ENCODE measurements around the gene PLXDC2.

PLXDC2 gene

GRCh38 chr10:20087353-20087752 lies 271.1 kb downstream of the PLXDC2 start:
- DNase-seq = no peak
- no CpG with 5 or more reads among the region's 2 CpGs for WGBS (ENCODE audit: insufficient coverage)
- Histone ChIP-seq H3K27ac (ENCODE audit: insufficient read depth in 1 of 2, low read depth in 1 of 2, low read length in 2 of 2, poor library complexity in 1 of 2, severe bottlenecking in 2 of 2) (no peak overlapping the region), H3K4me3 (ENCODE audit: control insufficient read depth in 1 of 7, extremely low read depth in 1 of 7, insufficient read depth in 4 of 7, low read depth in 2 of 7, low read length in 6 of 7) (no peak overlapping the region), H3K27me3 (replicated peaks in 2 of 5; ENCODE audit: control insufficient read depth in 4 of 5, insufficient read depth in 5 of 5, low read length in 4 of 5) (no peaks in the 10 kb centered on the region), H3K36me3 (ENCODE audit: control insufficient read depth in 4 of 4, insufficient read depth in 4 of 4, low read length in 3 of 4) (peaks cover 0 to 2% (median under 1%) of the 10 kb centered on the region in 4 experiments), H3K4me1 (ENCODE audit: control extremely low read depth in 1 of 4, control insufficient read depth in 4 of 4, insufficient read depth in 4 of 4, low read length in 3 of 4) (no peaks in the 10 kb centered on the region), H3K9me3 (ENCODE audit: control extremely low read depth in 1 of 5, control insufficient read depth in 4 of 5, insufficient read depth in 2 of 5, low read depth in 1 of 5, low read length in 4 of 5) (peaks cover 0 to 5% (median 0%) of the 10 kb centered on the region in 5 experiments)
- CTCF ChIA-PET = no interaction called here
- POLR2A ChIA-PET = no interaction called here

- no peak overlapping the region for H3K4me3 ChIP-seq (ENCODE audit: control insufficient read depth in 1 of 7, extremely low read depth in 1 of 7, insufficient read depth in 4 of 7, low read depth in 2 of 7, low read length in 6 of 7)
- H3K27me3 ChIP-seq (replicated peaks in 2 of 5; ENCODE audit: control insufficient read depth in 4 of 5, insufficient read depth in 5 of 5, low read length in 4 of 5) = no peaks in the 10 kb centered on the region
- ChIA-PET POLR2A (no interaction called here), CTCF (no interaction called here)
- no CpG with 5 or more reads among the region's 1 CpG for WGBS (ENCODE audit: insufficient coverage)
- DNase-seq = no peak
- H3K9me3 ChIP-seq (ENCODE audit: control extremely low read depth in 1 of 5, control insufficient read depth in 4 of 5, insufficient read depth in 2 of 5, low read depth in 1 of 5, low read length in 4 of 5) = peaks cover 0 to 11% (median 0%) of the 10 kb centered on the region in 5 experiments
- no peak overlapping the region for H3K27ac ChIP-seq (ENCODE audit: insufficient read depth in 1 of 2, low read depth in 1 of 2, low read length in 2 of 2, poor library complexity in 1 of 2, severe bottlenecking in 2 of 2)
- no peaks in the 10 kb centered on the region for H3K4me1 ChIP-seq (ENCODE audit: control extremely low read depth in 1 of 4, control insufficient read depth in 4 of 4, insufficient read depth in 4 of 4, low read length in 3 of 4)
- H3K36me3 ChIP-seq (ENCODE audit: control insufficient read depth in 4 of 4, insufficient read depth in 4 of 4, low read length in 3 of 4) = peaks cover 0 to 5% (median under 1%) of the 10 kb centered on the region in 4 experiments
Observed at GRCh38 chr10:20088061-20088701, 271.9 kb downstream of the PLXDC2 start.

- 96% methylated on average over 3 of the region's 3 CpGs for WGBS (ENCODE audit: insufficient coverage)
- Histone ChIP-seq H3K36me3 (ENCODE audit: control insufficient read depth in 4 of 4, insufficient read depth in 4 of 4, low read length in 3 of 4) (peaks cover 0 to 3% (median 0%) of the 10 kb centered on the region in 4 experiments), H3K27me3 (replicated peaks in 2 of 5; ENCODE audit: control insufficient read depth in 4 of 5, insufficient read depth in 5 of 5, low read length in 4 of 5) (no peaks in the 10 kb centered on the region), H3K4me3 (ENCODE audit: control insufficient read depth in 1 of 7, extremely low read depth in 1 of 7, insufficient read depth in 4 of 7, low read depth in 2 of 7, low read length in 6 of 7) (no peak overlapping the region), H3K4me1 (ENCODE audit: control extremely low read depth in 1 of 4, control insufficient read depth in 4 of 4, insufficient read depth in 4 of 4, low read length in 3 of 4) (no peaks in the 10 kb centered on the region), H3K27ac (ENCODE audit: insufficient read depth in 1 of 2, low read depth in 1 of 2, low read length in 2 of 2, poor library complexity in 1 of 2, severe bottlenecking in 2 of 2) (no peak overlapping the region), H3K9me3 (ENCODE audit: control extremely low read depth in 1 of 5, control insufficient read depth in 4 of 5, insufficient read depth in 2 of 5, low read depth in 1 of 5, low read length in 4 of 5) (peaks cover 0 to 11% (median 0%) of the 10 kb centered on the region in 5 experiments)
- CTCF ChIA-PET = no interaction called here
- POLR2A ChIA-PET = no interaction called here
- DNase-seq = peak in 2 of 3 donors; percentile 2 to 20
Observed at GRCh38 chr10:20089879-20090278, 273.6 kb downstream of the PLXDC2 start.

GRCh38 chr10:20090831-20091230 lies 274.6 kb downstream of the PLXDC2 start:
- CTCF ChIA-PET = no interaction called here
- 100% methylated on average over 2 of the region's 3 CpGs for WGBS (ENCODE audit: insufficient coverage)
- Histone ChIP-seq H3K4me1 (ENCODE audit: control extremely low read depth in 1 of 4, control insufficient read depth in 4 of 4, insufficient read depth in 4 of 4, low read length in 3 of 4) (no peaks in the 10 kb centered on the region), H3K36me3 (ENCODE audit: control insufficient read depth in 4 of 4, insufficient read depth in 4 of 4, low read length in 3 of 4) (peaks cover 0 to 3% (median 0%) of the 10 kb centered on the region in 4 experiments), H3K27ac (ENCODE audit: insufficient read depth in 1 of 2, low read depth in 1 of 2, low read length in 2 of 2, poor library complexity in 1 of 2, severe bottlenecking in 2 of 2) (no peak overlapping the region), H3K27me3 (replicated peaks in 2 of 5; ENCODE audit: control insufficient read depth in 4 of 5, insufficient read depth in 5 of 5, low read length in 4 of 5) (no peaks in the 10 kb centered on the region), H3K9me3 (ENCODE audit: control extremely low read depth in 1 of 5, control insufficient read depth in 4 of 5, insufficient read depth in 2 of 5, low read depth in 1 of 5, low read length in 4 of 5) (peaks cover 0 to 11% (median 0%) of the 10 kb centered on the region in 5 experiments), H3K4me3 (ENCODE audit: control insufficient read depth in 1 of 7, extremely low read depth in 1 of 7, insufficient read depth in 4 of 7, low read depth in 2 of 7, low read length in 6 of 7) (no peak overlapping the region)
- DNase-seq = no peak
- POLR2A ChIA-PET = no interaction called here

GRCh38 chr10:20091698-20092097 lies 275.5 kb downstream of the PLXDC2 start:
- Histone ChIP-seq H3K4me1 (ENCODE audit: control extremely low read depth in 1 of 4, control insufficient read depth in 4 of 4, insufficient read depth in 4 of 4, low read length in 3 of 4) (no peaks in the 10 kb centered on the region), H3K4me3 (ENCODE audit: control insufficient read depth in 1 of 7, extremely low read depth in 1 of 7, insufficient read depth in 4 of 7, low read depth in 2 of 7, low read length in 6 of 7) (no peak overlapping the region), H3K27ac (ENCODE audit: insufficient read depth in 1 of 2, low read depth in 1 of 2, low read length in 2 of 2, poor library complexity in 1 of 2, severe bottlenecking in 2 of 2) (no peak overlapping the region), H3K27me3 (replicated peaks in 2 of 5; ENCODE audit: control insufficient read depth in 4 of 5, insufficient read depth in 5 of 5, low read length in 4 of 5) (no peaks in the 10 kb centered on the region), H3K9me3 (ENCODE audit: control extremely low read depth in 1 of 5, control insufficient read depth in 4 of 5, insufficient read depth in 2 of 5, low read depth in 1 of 5, low read length in 4 of 5) (peaks cover 0 to 6% (median 0%) of the 10 kb centered on the region in 5 experiments), H3K36me3 (ENCODE audit: control insufficient read depth in 4 of 4, insufficient read depth in 4 of 4, low read length in 3 of 4) (peaks cover 0 to 3% (median 0%) of the 10 kb centered on the region in 4 experiments)
- ChIA-PET CTCF (no interaction called here), POLR2A (no interaction called here)
- 89% methylated on average over 3 of the region's 5 CpGs for WGBS (ENCODE audit: insufficient coverage)
- no peak for DNase-seq

- Histone ChIP-seq H3K4me1 (ENCODE audit: control extremely low read depth in 1 of 4, control insufficient read depth in 4 of 4, insufficient read depth in 4 of 4, low read length in 3 of 4) (no peaks in the 10 kb centered on the region), H3K4me3 (ENCODE audit: control insufficient read depth in 1 of 7, extremely low read depth in 1 of 7, insufficient read depth in 4 of 7, low read depth in 2 of 7, low read length in 6 of 7) (no peak overlapping the region), H3K27me3 (replicated peaks in 2 of 5; ENCODE audit: control insufficient read depth in 4 of 5, insufficient read depth in 5 of 5, low read length in 4 of 5) (no peaks in the 10 kb centered on the region), H3K9me3 (ENCODE audit: control extremely low read depth in 1 of 5, control insufficient read depth in 4 of 5, insufficient read depth in 2 of 5, low read depth in 1 of 5, low read length in 4 of 5) (peaks cover 0 to 5% (median 0%) of the 10 kb centered on the region in 5 experiments), H3K27ac (ENCODE audit: insufficient read depth in 1 of 2, low read depth in 1 of 2, low read length in 2 of 2, poor library complexity in 1 of 2, severe bottlenecking in 2 of 2) (no peak overlapping the region), H3K36me3 (ENCODE audit: control insufficient read depth in 4 of 4, insufficient read depth in 4 of 4, low read length in 3 of 4) (peaks cover 0 to 3% (median 0%) of the 10 kb centered on the region in 4 experiments)
- CTCF ChIA-PET = interaction anchor here (1.4 kb wide), 1 partner anchor 14 kb away, joined by 3 read pairs; no protein-coding TSS in a partner anchor
- POLR2A ChIA-PET = interaction anchor here (0.6 kb wide), 1 partner anchor 127 kb away, joined by 5 read pairs; no protein-coding TSS in a partner anchor
- no peak for DNase-seq
- no CpG with 5 or more reads among the region's 5 CpGs for WGBS (ENCODE audit: insufficient coverage)
Observed at GRCh38 chr10:20093600-20093999, 277.4 kb downstream of the PLXDC2 start.

GRCh38 chr10:20094226-20094976 lies 278.2 kb downstream of the PLXDC2 start:
- H3K36me3 ChIP-seq (ENCODE audit: control insufficient read depth in 4 of 4, insufficient read depth in 4 of 4, low read length in 3 of 4) = peaks cover 0 to 3% (median 0%) of the 10 kb centered on the region in 4 experiments
- no peak overlapping the region for H3K4me3 ChIP-seq (ENCODE audit: control insufficient read depth in 1 of 7, extremely low read depth in 1 of 7, insufficient read depth in 4 of 7, low read depth in 2 of 7, low read length in 6 of 7)
- peaks cover 0 to 5% (median 0%) of the 10 kb centered on the region in 5 experiments for H3K9me3 ChIP-seq (ENCODE audit: control extremely low read depth in 1 of 5, control insufficient read depth in 4 of 5, insufficient read depth in 2 of 5, low read depth in 1 of 5, low read length in 4 of 5)
- H3K27ac ChIP-seq (ENCODE audit: insufficient read depth in 1 of 2, low read depth in 1 of 2, low read length in 2 of 2, poor library complexity in 1 of 2, severe bottlenecking in 2 of 2) = no peak overlapping the region
- ChIA-PET POLR2A (interaction anchor here (0.6 kb wide), 1 partner anchor 128 kb away, joined by 5 read pairs; no protein-coding TSS in a partner anchor), CTCF (interaction anchor here (1.4 kb wide), 1 partner anchor 14 kb away, joined by 3 read pairs; no protein-coding TSS in a partner anchor)
- no peak for DNase-seq
- WGBS (ENCODE audit: insufficient coverage) = 100% methylated on average over 2 of the region's 5 CpGs
- H3K27me3 ChIP-seq (replicated peaks in 2 of 5; ENCODE audit: control insufficient read depth in 4 of 5, insufficient read depth in 5 of 5, low read length in 4 of 5) = no peaks in the 10 kb centered on the region
- H3K4me1 ChIP-seq (ENCODE audit: control extremely low read depth in 1 of 4, control insufficient read depth in 4 of 4, insufficient read depth in 4 of 4, low read length in 3 of 4) = peaks cover 0 to under 1% (median 0%) of the 10 kb centered on the region in 4 experiments

All from common myeloid progenitor, CD34-positive (primary cell).